ENCODE results near the gene VAT1L. TPM values are rescaled to one million over a fixed set of nuclear protein-coding genes. Genes with fewer than 3 reads are reported as not detected.

Gene VAT1L
- total RNA-seq, 1 experiment from 2014 or later = 19.1 TPM

- peaks cover 38% of the 10 kb centered on the region for H3K9me3 Mint-ChIP-seq
- H3K36me3 Mint-ChIP-seq = peaks cover 38% of the 10 kb centered on the region
- POLR2A ChIA-PET = interaction anchor here (0.5 to 0.6 kb wide), 2 partner anchors 18 to 49 kb away, joined by 3 read pairs; no protein-coding TSS in a partner anchor
- TF ChIP-seq ATF6 (CRISPR knock-in tag; IDR thresholded peaks at IDR 0.05) = no peak
- no peak for TF ChIP-seq SP1 (CRISPR knock-in tag; conservative IDR thresholded peaks at IDR 0.05)
- TF ChIP-seq GABPB1 (CRISPR knock-in tag; IDR thresholded peaks at IDR 0.05) = no peak
- TF ChIP-seq ERG (CRISPR knock-in tag; IDR thresholded peaks at IDR 0.05) = no peak
- no peak for TF ChIP-seq TEAD4 (CRISPR knock-in tag; IDR thresholded peaks at IDR 0.05)
- TF ChIP-seq GRHL2 (CRISPR knock-in tag; IDR thresholded peaks at IDR 0.05; ENCODE audit: insufficient replicate concordance, severe bottlenecking) = no peak
- no peak for TF ChIP-seq SMAD3 (CRISPR knock-in tag; IDR thresholded peaks at IDR 0.05; ENCODE audit: borderline replicate concordance)
- TF ChIP-seq ATF2 (CRISPR knock-in tag; IDR thresholded peaks at IDR 0.05; ENCODE audit: borderline replicate concordance, low read depth) = no peak
- no peak for TF ChIP-seq NFE2L1 (CRISPR knock-in tag; IDR thresholded peaks at IDR 0.05)
- TF ChIP-seq ELF4 (CRISPR knock-in tag; IDR thresholded peaks at IDR 0.05; ENCODE audit: low read depth) = no peak
- H3K4me3 Mint-ChIP-seq = no peak overlapping the region
- peaks cover 40% of the 10 kb centered on the region for H3K4me1 Mint-ChIP-seq
- CTCF ChIA-PET = interaction anchor here (0.6 to 1.1 kb wide), 3 partner anchors 31 to 317 kb away, joined by 3 read pairs; no protein-coding TSS in a partner anchor
- H3K27me3 Mint-ChIP-seq (ENCODE audit: low read depth) = peaks cover 25% of the 10 kb centered on the region
- H3K27ac Mint-ChIP-seq = no peak overlapping the region
- peak; percentile 66 for ATAC-seq
- DNase-seq (ENCODE audit: low spot score) = peak; percentile 20
These were observed 210.1 kb downstream of the VAT1L start for GRCh38 chr16:77998350-77999023.

GRCh38 chr16:78001451-78002025 is 213.2 kb downstream of the VAT1L start:
- CTCF ChIA-PET = interaction anchor here (0.8 to 4.9 kb wide), 8 partner anchors 9 to 280 kb away, joined by 3 to 68 read pairs (median 8); partner anchors contain the start of genes CLEC3A, NUDT7 and WWOX
- DNase-seq (ENCODE audit: low spot score) (no peak), ATAC-seq (no peak)
- H3K4me3 Mint-ChIP-seq = no peak overlapping the region
- H3K9me3 Mint-ChIP-seq = peaks cover 19% of the 10 kb centered on the region
- H3K27ac Mint-ChIP-seq = no peak overlapping the region
- TF ChIP-seq STAT6 (CRISPR knock-in tag; conservative IDR thresholded peaks at IDR 0.05; ENCODE audit: low read depth) (no peak), ZNF121 (CRISPR knock-in tag; IDR thresholded peaks at IDR 0.05) (no peak), OVOL2 (CRISPR knock-in tag; IDR thresholded peaks at IDR 0.05; ENCODE audit: borderline replicate concordance) (no peak), SMAD3 (CRISPR knock-in tag; IDR thresholded peaks at IDR 0.05; ENCODE audit: borderline replicate concordance) (no peak), NR3C1 (CRISPR knock-in tag; conservative IDR thresholded peaks at IDR 0.05; ENCODE audit: low read depth) (no peak), CDX4 (CRISPR knock-in tag; IDR thresholded peaks at IDR 0.05; ENCODE audit: borderline replicate concordance) (no peak), USF2 (CRISPR knock-in tag; IDR thresholded peaks at IDR 0.05) (no peak), TEAD4 (CRISPR knock-in tag; IDR thresholded peaks at IDR 0.05) (no peak)
- H3K36me3 Mint-ChIP-seq = peaks cover 17% of the 10 kb centered on the region
- POLR2A ChIA-PET = no interaction called here
- peaks cover 18% of the 10 kb centered on the region for H3K27me3 Mint-ChIP-seq (ENCODE audit: low read depth)
- H3K4me1 Mint-ChIP-seq = peaks cover 29% of the 10 kb centered on the region
